NCI-H82 (cell line): ENCODE measurements around the gene PPM1H.
"Not testable (repeated sequence)": the region's sequence is repeated elsewhere in the genome, so short reads cannot be mapped to it uniquely, and the experiment has no call there.

ENCODE experiments used
- DNase-seq: peaks from one replicate; lab custom pipeline; 2025; lab: John Stamatoyannopoulos, UW

PPM1H gene

GRCh38 chr12:62934799-62935674, at the start of gene PPM1H:
Gene PPM1H, minus strand, starts transcription at chr12:62935150. Its CDS starts 414 bp downstream, at chr12:62934736.
- DNase-seq: peak; percentile 74

- DNase-seq: peak; percentile 9
Measured at GRCh38 chr12:62983594-62983993, 48.6 kb upstream of the PPM1H start.

- DNase-seq: no peak
Measured at GRCh38 chr12:62978768-62979167, 43.8 kb upstream of the PPM1H start.

- no peak for DNase-seq
Measured at GRCh38 chr12:62977883-62978282, 42.9 kb upstream of the PPM1H start.

- DNase-seq: no peak
Measured at GRCh38 chr12:62977418-62977817, 42.5 kb upstream of the PPM1H start.

GRCh38 chr12:62976110-62976662, 41.2 kb upstream of the PPM1H start:
- DNase-seq: no peak

- DNase-seq: no peak
Measured at GRCh38 chr12:62971769-62972525, 37.0 kb upstream of the PPM1H start.

GRCh38 chr12:62969695-62970094, 34.7 kb upstream of the PPM1H start:
- no peak for DNase-seq

- DNase-seq: no peak
Measured at GRCh38 chr12:62967701-62968100, 32.8 kb upstream of the PPM1H start.

- no peak for DNase-seq
Measured at GRCh38 chr12:62966990-62967506, 32.1 kb upstream of the PPM1H start.

GRCh38 chr12:62966446-62966989, 31.6 kb upstream of the PPM1H start:
- not testable (repeated sequence) for DNase-seq

- DNase-seq: not testable (repeated sequence)
Measured at GRCh38 chr12:62965700-62966099, 30.8 kb upstream of the PPM1H start.

GRCh38 chr12:62965242-62965641, 30.3 kb upstream of the PPM1H start:
- DNase-seq: not testable (repeated sequence)

GRCh38 chr12:62963486-62964041, 28.6 kb upstream of the PPM1H start:
- no peak for DNase-seq

- DNase-seq: no peak
Measured at GRCh38 chr12:62960324-62960723, 25.4 kb upstream of the PPM1H start.

- no peak for DNase-seq
Measured at GRCh38 chr12:62959745-62960144, 24.8 kb upstream of the PPM1H start.

- no peak for DNase-seq
Measured at GRCh38 chr12:62957233-62957953, 22.4 kb upstream of the PPM1H start.

GRCh38 chr12:62955678-62956077, 20.7 kb upstream of the PPM1H start:
- DNase-seq: no peak

- no peak for DNase-seq
Measured at GRCh38 chr12:62950317-62950716, 15.4 kb upstream of the PPM1H start.

GRCh38 chr12:62948123-62948522, 13.2 kb upstream of the PPM1H start:
- DNase-seq: no peak

GRCh38 chr12:62947364-62947763, 12.4 kb upstream of the PPM1H start:
- DNase-seq: no peak
